Hypothalamus (tissue), 51 donors: Measurements from ENCODE around the gene ZNF816.
"Not testable (repeated sequence)": the region's sequence is repeated elsewhere in the genome, so short reads cannot be mapped to it uniquely, and the experiment has no call there.

ENCODE experiments used
- DNase-seq, 51 donors: peaks; one replicate each; lab custom pipeline; 2025; lab: John Stamatoyannopoulos, UW

The ZNF816 gene

DNA sequence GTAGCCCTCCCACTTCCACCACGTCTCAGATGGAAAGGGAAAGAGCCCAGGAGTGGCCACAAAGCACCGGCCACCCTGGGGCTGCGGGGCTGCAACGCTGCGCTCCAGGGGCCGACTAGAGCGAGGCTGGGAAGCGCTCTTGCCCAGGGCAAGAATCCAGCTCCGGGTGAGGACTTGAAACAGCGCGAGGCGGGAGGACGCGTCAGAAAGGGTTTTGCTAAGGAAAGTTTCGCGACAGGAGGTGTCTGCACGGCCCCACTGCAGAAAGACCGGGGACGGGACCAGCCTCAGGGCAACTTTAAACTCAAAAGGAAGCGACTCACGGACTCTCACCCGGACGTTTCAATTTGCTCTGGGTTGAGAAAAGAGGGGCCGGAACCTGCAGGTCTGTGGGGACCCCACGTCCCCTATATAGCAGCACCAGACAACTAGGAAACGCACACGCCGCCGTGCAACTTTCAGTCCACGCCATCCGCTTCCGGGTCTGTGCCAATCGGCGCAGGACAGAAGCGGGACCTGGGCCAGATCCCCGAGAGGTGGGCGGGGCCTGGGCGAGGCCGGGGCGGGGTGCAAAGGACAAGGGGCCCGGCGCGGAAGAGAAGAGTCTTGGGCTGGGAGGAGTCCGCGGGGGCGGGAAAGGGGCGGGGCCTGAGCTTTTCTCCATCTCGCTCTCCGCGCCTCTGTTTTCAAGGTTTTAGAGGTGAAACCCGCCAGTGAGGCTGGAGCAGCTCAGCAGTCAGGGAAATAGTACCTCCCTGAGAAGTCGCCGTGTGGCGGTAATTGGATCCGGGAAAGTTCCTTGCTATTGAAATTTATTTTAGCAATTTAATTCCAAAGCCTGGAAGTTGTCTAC is at the start of gene ZNF816:
Gene ZNF816, minus strand, starts transcription at position 488 of the 853 bp plus-strand sequence. CDS start 6,792 bp downstream, outside the sequence.
- DNase-seq: peak; percentile 23 to 94 (median 84)

DNA sequence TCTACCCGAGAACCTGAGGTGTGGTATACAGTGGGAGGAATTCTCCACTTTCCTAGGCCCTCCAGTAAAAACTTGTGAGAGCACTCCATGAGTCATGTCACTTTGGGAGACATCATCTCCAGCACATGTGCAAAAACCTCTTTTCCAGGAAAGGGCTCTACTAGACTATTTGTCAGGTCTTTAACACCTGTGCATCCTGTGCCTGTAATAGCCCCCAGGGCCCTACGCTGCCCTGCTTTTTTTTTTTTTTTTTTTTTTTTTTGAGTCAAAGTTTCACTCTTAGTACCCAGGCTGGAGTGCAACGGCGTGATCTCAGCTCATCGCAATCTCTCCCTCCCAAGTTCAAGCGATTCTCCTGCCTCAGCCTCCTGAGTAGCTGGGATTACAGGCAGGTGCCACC is 49.3 kb upstream of the ZNF816 start:
- no peak for DNase-seq

DNA sequence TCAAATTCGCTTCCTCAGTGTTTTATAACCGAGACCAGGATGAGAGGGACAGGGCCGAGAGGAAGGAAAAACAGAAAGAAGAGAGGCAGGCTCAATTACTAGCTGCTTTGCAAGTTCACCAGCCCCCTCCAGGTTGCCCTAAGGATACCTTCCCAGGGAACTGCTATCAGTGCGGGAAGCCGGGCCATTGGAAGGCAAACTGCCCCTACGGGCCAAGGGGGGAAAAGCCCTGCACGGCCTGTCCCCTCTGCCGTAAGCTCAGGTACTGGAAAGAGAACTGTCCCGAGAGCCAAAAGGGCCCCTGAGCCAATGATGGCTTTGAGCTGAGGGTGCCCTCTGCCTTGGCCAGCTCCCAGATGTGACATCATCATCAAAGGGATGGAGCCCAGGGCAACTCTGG is 47.8 kb upstream of the ZNF816 start:
- DNase-seq: no peak

DNA sequence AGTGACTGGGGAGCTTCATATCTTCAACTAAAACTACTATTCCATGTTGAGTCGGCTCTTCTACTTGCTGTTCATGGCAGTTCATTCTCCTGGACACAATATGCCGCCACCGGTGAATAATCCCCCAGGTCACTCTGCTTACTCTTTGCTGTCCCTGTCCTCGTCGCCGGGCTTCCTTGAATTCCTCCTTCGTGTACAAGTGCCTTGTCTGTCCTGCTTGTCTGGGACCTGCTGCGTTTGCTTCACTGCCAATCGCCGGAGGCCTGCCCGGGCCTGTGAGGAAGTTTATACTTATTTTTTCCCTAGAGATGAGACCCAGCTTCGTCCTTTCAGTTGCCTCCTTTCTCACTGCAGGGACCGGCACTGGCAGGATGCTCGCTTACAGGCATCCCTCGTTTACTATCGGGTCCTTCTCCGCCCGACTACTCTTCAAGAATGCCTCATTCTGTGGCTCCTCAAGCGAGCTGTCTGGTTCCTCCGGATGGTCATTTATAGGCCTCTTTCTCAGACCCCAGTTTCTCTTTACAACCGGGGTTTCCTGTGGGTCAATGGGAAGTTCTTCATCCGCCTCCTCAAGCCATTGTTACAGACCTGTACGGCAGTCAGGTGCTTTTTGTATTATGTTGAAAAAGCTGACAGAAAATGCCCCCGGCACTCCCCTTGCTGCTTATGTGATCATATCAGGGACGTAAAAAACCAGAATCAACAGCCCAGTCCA is 45.5 kb upstream of the ZNF816 start:
- DNase-seq: no peak

DNA sequence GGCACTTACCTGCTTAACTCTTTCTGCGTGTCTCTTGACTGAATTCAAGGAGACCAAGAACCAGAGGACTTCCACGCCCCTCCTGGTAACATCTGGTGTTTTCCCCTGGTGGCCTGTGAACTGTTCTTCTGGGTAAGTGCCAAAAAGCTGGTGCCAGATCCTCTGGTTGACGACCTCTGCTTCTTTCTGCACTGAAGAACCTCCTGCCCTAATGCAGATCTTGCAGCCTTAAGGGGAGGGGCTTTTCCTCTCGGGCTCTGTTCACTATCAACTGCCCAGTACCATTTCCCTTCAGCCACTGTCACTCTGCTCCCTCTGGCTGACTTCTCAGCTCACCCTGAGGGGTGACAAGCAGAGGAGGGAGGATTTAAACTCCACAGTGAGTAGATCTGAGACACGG is 44.9 kb upstream of the ZNF816 start:
- DNase-seq: no peak

DNA sequence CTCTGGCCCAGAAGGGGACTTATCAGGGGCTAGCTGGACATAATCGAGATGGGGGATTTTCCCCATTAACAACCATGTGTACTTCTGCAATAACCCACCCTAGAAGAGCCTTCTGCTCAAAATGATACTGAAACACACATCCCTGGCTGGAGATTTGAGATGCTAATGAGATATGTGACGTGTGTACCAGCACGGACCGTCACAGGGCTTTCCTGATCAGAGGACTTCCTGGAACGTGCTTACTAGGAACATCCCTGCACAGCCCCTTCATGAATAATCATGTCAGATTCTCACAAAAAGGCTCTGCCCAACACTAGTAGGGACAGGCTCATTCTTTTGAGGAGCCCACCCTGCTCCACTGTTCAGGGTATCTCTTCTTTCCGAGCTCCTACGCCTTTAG is 44.5 kb upstream of the ZNF816 start:
- no peak for DNase-seq

DNA sequence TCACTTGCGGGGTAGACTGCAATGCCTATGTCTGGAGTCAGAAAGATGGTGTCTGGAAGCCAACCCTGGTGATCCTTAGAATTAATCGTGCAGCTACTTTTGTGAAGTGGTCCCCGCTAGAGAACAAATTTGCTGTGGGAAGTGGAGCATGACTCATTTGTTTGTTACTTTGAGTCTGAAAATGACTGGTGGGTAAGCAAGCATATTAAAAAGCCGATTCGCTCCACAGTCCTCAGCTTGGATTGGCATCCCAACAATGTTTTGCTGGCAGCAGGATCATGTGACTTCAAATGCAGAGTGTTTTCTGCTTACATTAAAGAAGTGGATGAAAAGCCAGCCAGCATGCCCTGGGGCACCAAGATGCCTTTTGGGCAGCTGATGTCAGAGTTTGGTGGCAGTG is 41.6 kb upstream of the ZNF816 start:
- no peak for DNase-seq

DNA sequence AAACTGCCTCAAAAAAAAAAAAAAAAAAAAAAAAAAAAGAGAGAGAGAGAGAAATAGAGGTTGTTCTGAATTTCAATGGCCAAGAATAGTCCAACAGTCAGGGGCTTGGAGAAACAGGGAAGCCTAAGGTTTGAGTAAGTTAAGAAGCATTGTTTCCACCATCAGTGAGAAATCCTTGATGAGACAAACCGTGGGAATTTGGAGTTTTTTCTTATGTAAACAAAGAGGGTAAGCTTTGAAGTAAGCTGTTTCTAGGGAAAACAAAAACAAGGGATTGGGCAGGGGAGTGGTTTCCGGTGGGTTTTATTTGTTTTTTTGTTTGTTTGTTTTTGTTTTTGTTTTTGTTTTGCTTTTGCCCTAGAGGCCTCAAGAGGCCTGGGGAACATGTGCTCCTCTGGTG is 39.8 kb upstream of the ZNF816 start:
- no peak for DNase-seq

DNA sequence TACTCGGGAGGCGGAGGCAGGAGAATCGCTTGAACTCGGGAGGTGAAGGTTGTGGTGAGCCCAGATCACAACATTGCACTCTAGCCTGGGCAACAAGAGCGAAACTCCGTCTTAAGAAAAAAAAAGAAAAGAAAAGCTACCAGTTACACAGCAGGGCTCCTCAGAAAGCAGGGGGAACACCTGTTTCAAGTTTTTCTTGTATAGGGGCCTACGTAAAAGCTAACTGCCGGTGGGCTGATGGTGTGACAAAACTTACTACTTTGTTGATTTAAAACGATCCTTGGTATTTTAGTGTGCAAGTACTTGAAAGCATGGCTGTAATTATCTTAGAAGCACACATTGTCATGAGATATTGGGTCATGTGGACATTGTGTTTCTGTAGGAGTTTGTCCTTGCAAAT is 35.3 kb upstream of the ZNF816 start:
- DNase-seq: no peak

DNA sequence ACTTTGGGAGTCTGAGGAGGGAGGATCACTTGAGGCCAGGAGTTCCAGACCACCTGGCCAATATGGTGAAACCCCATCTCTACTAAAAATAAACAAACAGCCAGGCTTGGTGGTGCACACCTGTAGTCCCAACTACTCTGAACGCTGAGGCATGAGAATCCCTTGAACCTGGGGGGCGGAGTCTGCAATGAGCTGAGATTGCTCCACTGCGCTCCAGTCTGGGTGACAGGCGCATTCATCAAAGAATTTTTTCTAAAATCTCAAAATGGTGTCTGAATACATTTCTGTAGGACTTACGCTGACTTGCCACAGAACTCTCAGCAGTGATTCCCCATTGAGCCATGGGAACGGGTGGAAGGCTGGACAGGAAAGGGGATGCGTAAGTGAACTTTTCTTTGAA is 33.0 kb upstream of the ZNF816 start:
- DNase-seq: no peak

DNA sequence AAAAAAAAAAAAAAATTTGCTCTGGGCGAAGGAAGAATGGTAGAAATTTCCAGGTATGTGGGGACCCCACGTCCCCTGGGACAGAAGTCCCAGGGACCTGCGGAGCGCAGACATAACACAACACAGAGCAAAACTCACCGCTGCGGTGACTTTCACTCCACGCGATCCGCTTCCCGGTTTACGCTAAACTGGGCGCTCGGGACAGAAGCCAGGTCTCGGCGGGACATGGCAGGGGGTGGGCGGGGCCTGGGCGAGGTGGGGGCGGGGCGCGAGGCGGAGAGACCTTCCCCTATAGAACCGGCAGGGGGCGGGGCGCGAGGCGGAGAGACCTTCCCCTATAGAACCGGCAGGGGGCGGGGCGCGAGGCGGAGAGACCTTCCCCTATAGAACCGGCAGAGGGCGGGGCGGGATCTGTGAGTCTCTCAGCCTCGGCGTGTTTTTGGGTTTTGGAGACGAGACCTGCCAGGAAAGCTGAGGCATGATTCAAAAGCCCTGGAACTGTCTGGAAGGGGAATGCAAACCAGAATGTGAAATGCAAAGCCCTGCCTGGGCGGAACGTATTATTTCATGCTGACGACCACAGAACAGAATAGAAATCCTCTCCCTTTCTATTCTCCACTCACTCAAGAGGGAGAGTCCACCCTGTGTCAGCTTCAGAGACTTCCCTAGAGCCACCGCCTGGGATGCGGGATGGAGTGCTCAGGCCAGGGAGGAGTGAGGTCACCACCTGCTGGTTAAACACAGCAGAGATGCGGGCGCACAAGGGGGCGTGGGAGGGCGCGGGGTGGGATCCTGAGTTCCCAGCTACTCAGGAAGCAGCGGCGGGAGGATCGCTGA is 30.9 kb upstream of the ZNF816 start:
- peak in 35 of 51 donors; percentile 4 to 74 (median 34) for DNase-seq

DNA sequence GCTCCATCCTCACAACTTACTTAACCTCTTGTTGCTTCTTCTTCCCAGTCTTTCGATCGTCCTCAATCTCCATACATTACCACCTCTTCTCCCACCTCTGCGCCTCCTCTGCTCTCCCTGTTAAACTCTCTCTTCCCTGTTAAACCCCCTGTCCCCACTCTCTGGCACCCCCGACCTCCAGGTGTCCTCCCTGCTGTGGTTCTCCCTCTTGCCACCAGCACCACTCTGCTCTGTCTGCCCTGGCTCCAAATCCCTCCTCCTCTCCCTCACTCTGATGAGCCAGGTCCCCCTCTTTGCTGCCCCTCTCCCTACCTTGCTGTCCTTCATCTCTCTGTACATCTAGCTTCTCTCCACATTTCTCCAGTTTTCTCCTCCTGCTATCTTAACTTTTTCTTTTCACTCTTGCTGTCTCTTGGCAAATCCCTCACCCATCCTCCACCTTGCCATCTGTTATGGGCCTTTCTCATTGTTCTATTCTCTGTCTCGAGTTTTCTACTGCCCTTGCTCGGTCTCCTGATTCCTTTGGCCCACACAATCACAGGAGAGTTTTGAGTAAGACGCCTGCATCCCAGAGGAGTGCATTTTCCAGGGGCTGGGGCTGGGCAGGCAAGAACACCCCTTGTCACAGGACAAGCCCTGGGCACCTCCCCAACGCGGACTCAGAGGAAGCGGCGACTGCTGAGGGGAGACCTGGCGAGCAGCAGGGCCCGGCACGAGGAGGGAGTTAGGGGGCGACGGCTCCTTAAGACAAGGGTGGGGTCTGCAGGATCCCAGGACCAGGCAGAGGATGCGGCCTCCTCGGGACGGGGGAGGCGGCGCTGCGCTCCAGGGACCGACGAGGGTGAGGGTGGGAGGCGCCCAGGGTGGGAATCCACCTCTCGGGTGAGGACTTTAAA is 29.7 kb upstream of the ZNF816 start:
- DNase-seq: peak in 4 of 51 donors; percentile 0 to 5 (median 2)

DNA sequence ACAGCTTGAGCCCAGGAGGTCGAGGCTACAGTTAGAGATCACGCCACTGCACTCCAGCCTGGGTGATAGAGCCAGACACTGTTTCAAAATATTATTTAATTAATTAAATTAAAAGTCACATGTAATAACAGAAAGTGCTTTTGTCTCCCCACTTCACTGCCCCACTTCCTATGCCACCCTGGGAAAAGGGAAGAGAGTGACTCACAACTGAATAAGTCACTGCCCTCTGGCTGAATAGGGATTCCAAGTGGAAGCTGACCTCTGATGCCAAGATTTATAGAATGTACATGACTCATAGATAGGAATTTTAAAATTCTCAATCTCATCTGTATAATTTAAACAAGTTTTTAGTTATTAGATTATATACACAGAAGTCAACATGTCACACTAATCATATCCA is 28.8 kb upstream of the ZNF816 start:
- DNase-seq: no peak

DNA sequence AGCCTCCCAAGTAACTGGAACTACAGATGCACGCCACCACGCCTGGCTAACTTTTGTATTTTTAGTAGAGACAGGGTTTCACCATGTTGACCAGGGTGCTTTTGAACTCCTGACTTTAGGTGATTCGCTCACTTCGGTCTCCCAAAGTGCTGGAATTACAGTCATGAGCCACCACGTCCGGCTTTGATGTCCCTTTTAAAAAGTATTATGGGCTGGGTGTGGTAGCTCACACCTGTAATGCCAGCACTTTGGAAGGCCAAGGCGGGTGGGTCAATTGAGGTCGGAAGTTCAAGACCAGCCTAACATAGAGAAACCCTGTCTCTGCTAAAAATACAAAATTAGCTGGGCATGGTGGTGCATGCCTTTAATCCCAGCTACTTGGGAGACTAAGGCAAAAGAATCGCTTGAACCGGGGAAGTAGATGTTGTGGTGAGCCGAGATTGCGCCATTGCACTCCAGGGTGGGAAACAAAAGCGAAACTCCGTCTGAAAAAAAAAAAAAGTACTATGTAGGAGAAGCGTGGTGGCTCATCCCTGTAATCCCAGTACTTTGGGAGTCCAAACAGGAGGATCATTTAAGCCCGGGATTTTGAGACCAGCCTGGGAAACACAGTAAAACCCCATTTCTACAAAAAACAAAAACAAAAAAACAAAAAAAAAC is 28.2 kb upstream of the ZNF816 start:
- no peak for DNase-seq

DNA sequence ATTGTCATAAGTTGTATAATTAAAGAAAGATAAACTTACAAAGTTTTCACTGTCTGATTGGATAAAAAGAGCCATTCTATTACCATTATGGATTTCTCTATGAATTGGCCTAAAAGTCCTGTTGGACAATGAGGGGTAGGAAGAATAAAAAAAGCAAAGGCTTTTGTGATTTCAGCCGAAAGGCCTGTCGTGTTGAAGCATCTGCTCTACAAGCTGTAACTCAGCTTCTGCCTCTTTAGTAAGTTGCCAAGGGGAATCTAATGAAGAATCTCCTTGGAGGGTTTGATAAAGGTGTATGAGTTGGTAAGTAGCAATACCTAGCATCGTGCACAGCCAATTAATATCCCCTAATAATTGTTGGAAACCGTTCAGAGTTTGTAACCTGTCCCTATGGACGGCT is 25.8 kb upstream of the ZNF816 start:
- DNase-seq: no peak

DNA sequence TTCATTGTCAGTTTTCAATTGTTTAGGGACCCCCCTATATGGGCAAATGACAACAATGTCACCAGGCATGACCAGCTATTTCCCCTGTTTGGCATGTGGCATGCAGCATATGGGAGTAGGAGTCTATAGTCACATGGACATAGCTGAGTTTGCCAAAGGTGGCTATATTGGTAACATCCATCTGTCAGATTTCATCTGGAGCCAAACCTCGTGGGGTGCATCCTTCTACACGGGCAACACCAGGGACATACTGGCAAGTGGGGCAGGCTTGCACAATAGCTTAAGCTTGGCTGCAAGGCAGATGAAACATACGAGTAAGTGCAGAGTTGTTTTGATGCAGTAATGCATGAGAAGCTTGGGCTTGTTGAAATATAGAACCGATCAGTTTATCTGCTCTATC is 24.5 kb upstream of the ZNF816 start:
- DNase-seq: peak in 1 of 51 donors; percentile 4

DNA sequence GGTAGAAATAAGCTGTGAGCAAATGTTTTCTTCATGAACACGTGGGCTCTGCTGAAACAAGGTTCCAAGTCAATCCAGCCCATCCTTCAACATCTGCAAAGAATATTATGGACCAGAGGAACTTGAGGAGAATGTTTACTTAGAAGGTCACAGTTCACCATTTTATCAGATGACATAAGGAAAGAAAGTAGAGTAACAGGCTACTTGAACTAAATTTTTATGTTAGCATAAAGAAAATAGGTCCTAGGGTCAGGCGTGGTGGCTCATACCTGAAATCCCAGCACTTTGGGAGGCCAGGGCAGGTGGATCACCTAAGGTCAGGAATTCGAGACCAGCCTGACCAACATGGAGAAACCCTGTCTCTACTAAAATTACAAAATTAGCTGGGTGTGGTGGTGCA is 20.5 kb upstream of the ZNF816 start:
- not testable (repeated sequence) for DNase-seq

DNA sequence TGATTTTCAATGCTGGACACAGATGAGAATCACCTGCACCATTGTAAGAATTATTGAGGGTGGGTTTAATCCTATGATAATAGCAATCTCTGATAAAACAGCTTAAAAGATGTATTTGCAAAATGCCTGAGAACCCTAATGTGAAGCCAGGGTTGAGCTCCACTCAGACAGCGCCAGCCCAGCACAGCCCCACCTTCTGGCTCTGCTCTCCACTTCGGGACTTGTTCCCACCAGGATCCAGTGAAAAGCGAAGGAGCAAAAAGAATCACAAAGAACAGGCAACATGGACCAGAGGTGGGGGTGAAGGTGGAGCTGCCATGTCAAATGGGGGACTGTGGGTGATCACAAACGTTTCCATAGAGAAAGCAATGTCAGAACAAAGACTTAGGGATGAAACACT is 18.6 kb upstream of the ZNF816 start:
- no peak for DNase-seq

DNA sequence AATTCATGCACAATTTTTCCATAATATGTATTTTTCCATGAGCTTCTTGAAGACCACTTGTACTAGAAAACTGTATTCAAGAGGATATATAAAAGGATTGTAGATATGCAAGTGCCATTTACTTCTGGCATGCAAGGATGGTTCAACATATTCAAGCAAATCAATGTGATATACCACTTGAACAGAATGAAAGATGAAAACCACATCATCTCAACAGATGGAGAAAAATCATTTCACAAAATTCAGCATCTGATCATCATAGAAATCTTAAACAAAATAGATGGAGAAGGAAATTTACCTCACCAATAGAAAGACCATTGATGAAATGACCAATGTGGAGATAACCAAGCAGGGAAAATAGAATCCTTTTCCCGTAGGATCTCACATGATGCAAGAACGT is 5.1 kb upstream of the ZNF816 start:
- DNase-seq: no peak

DNA sequence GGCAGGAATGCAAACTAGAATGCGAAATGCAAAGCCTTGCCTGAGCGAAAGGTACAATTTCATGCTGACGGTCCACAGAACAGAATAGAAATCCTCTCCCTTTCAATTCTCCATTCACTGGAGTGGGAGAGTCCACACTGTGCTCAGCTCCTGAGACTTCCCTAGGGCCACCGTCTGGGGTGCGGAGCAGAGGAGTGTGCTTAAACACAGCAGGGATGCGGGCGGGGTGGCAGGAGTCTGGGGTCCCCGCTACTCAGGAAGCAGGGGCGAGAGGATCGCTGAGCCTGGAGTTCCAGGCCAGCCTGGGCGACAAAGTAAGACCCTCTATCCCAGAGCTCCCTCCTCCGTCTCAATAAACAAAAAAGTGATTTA is 552 bp upstream of the ZNF816 start:
- peak in 9 of 51 donors; percentile 2 to 35 (median 19) for DNase-seq
